Hematopoietic multipotent progenitor cell (in vitro differentiated cells): ENCODE measurements around the gene IL20RB. TPM values are rescaled to one million over a fixed set of nuclear protein-coding genes. Genes with fewer than 3 reads are reported as not detected.
"Not testable (repeated sequence)": the region's sequence is repeated elsewhere in the genome, so short reads cannot be mapped to it uniquely, and the experiment has no call there.

Experiments used
- DNase-seq, 3 donors: peaks; one replicate each; pipeline ENCODE4 v3.0.0-alpha.2; 2011 to 2015; ENCODE audit warnings: low read depth in 2 of 3, low spot score in 2 of 3
- total RNA-seq: library from RNA; depleted of rRNA; stranded (reverse); fragments of >200 nt; gene quantifications from one replicate; pipeline ENCODE4 v1.2.3, GENCODE V29; 2012

IL20RB gene
- total RNA-seq, 1 donor = 0.54 TPM

GRCh38 chr3:136982033-136982432 is 24.2 kb downstream of the IL20RB start:
- no peak for DNase-seq

GRCh38 chr3:136982520-136983138 is 24.8 kb downstream of the IL20RB start:
- DNase-seq = no peak

GRCh38 chr3:136984837-136985236 is 27.1 kb downstream of the IL20RB start:
- no peak for DNase-seq

GRCh38 chr3:136987398-136987980 is 29.7 kb downstream of the IL20RB start:
- not testable (repeated sequence) for DNase-seq

- no peak for DNase-seq
These were observed 30.9 kb downstream of the IL20RB start for GRCh38 chr3:136988651-136989050.

- no peak for DNase-seq
These were observed 32.2 kb downstream of the IL20RB start for GRCh38 chr3:136989781-136990524.

GRCh38 chr3:136990826-136991225 is 33.0 kb downstream of the IL20RB start:
- no peak for DNase-seq

GRCh38 chr3:136992115-136992514 is 34.3 kb downstream of the IL20RB start:
- no peak for DNase-seq

GRCh38 chr3:136994772-136995516 is 37.2 kb downstream of the IL20RB start:
- peak in 1 of 3 donors; percentile 24 for DNase-seq

GRCh38 chr3:136995652-136996051 is 37.9 kb downstream of the IL20RB start:
- no peak for DNase-seq

- no peak for DNase-seq
These were observed 42.3 kb downstream of the IL20RB start for GRCh38 chr3:137000039-137000438.

GRCh38 chr3:137007376-137007775 is 49.6 kb downstream of the IL20RB start:
- DNase-seq = not testable (repeated sequence)

GRCh38 chr3:137008131-137008530 is 50.3 kb downstream of the IL20RB start:
- DNase-seq = peak in 1 of 3 donors; percentile 28

GRCh38 chr3:137008976-137009375 is 51.2 kb downstream of the IL20RB start:
- DNase-seq = no peak

GRCh38 chr3:137010137-137010536 is 52.4 kb downstream of the IL20RB start:
- DNase-seq = no peak

- no peak for DNase-seq
These were observed 53.4 kb downstream of the IL20RB start for GRCh38 chr3:137011153-137011552.

- no peak for DNase-seq
These were observed 54.3 kb downstream of the IL20RB start for GRCh38 chr3:137012097-137012501.

- peak; percentile 77 to 88 (median 80) for DNase-seq
These were observed 56.3 kb downstream of the IL20RB start for GRCh38 chr3:137013951-137014688.

GRCh38 chr3:137017316-137017715 is 59.5 kb downstream of the IL20RB start:
- DNase-seq = not testable (repeated sequence)

- DNase-seq = no peak
These were observed 62.5 kb downstream of the IL20RB start for GRCh38 chr3:137020315-137020714.
